ENCODE measurements around the gene CTDSPL.

CTDSPL gene

DNA sequence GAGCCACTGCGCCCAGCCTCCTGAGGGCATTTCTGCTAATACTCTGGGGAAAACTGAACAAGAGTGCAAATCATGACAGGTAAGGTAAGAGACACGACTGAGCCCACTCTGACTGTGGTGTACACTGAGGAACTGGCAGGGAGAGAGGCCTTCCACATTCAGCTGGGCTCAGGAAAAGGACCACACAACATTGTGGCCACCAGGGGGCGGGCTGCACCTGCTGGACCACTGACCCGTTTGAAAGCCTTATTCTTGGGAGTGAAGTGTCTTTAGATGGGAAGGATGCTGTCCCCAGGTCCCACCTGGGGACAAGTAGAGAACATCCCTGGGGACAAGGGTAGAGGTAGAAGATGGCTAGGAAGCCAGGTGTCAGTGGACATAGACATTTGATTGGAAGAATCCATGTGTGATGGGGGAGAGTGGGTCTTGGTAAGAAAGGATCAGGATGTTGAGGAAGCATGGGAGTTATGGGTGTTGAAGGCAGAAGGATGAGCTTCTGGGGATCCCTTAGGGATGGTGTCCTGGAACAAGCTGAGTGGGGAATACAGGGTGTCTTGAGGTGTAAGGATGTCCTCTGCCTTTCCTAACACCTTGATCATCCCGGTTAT, 6.2 kb upstream of the CTDSPL start:
- H4K20me1 ChIP-seq (ENCODE audit: insufficient read depth, low read length): peaks cover 11% of the 10 kb centered on the region; the same call in 1 of the 2 replicates
- no peak overlapping the region for H3K27ac ChIP-seq (ENCODE audit: low read length)
- DNase-seq (peak; percentile 77), ATAC-seq (ENCODE audit: insufficient read depth, low read depth) (peak; percentile 69)
- H3K79me2 ChIP-seq (ENCODE audit: insufficient read depth, low read length): peaks cover 13% of the 10 kb centered on the region
- peaks cover 3% of the 10 kb centered on the region; the same call in 1 of the 2 replicates for H3K36me3 ChIP-seq (ENCODE audit: insufficient read depth, low read length)
- H3K9ac ChIP-seq (ENCODE audit: low read depth, low read length): no peak overlapping the region
- no peaks in the 10 kb centered on the region for H3K27me3 ChIP-seq (ENCODE audit: insufficient read depth, low read length, poor library complexity)
- H3K9me3 ChIP-seq (ENCODE audit: insufficient read depth, low read length, severe bottlenecking): no peaks in the 10 kb centered on the region
- peaks cover 13% of the 10 kb centered on the region for H3K4me1 ChIP-seq (ENCODE audit: insufficient read depth, low read length)
- no peak overlapping the region for H2AFZ ChIP-seq (ENCODE audit: low read depth, low read length)
- H3K4me2 ChIP-seq (ENCODE audit: insufficient read depth, low read length): no peak overlapping the region
- H3K4me3 ChIP-seq (ENCODE audit: low read depth in 1 of 2, low read length in 2 of 2): no peak overlapping the region
- TF ChIP-seq, protein P1, sequence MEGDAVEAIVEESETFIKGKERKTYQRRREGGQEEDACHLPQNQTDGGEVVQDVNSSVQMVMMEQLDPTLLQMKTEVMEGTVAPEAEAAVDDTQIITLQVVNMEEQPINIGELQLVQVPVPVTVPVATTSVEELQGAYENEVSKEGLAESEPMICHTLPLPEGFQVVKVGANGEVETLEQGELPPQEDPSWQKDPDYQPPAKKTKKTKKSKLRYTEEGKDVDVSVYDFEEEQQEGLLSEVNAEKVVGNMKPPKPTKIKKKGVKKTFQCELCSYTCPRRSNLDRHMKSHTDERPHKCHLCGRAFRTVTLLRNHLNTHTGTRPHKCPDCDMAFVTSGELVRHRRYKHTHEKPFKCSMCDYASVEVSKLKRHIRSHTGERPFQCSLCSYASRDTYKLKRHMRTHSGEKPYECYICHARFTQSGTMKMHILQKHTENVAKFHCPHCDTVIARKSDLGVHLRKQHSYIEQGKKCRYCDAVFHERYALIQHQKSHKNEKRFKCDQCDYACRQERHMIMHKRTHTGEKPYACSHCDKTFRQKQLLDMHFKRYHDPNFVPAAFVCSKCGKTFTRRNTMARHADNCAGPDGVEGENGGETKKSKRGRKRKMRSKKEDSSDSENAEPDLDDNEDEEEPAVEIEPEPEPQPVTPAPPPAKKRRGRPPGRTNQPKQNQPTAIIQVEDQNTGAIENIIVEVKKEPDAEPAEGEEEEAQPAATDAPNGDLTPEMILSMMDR (IDR thresholded peaks at IDR 0.05; ENCODE audit: borderline replicate concordance, extremely low read depth, low read length, poor library complexity, severe bottlenecking): peak; percentile 95
- no peak for TF ChIP-seq EZH2 (IDR thresholded peaks at IDR 0.05; ENCODE audit: borderline replicate concordance, low read depth, low read length, severe bottlenecking)

DNA sequence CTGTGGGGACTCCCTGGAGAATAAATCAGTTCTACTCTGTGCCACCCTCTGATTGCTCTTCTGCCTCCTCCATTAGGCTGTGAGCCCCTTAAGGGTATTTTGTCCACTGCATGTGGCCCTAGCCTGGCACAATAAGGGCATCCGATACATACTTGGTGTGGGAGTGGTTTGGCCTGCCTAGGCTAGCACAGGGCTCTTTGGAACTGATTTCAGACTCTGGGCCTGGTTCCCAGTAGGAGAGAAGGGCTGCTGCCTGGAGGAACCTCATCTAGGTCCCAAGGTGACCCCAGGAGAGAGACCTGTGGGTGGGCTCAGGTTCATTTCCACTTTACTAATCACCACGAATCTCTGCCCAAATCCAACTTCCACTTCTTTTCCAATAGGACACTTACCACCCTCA, 5.3 kb upstream of the CTDSPL start:
- DNase-seq (no peak), ATAC-seq (ENCODE audit: insufficient read depth, low read depth) (no peak)
- Histone ChIP-seq H3K4me3 (ENCODE audit: low read depth in 1 of 2, low read length in 2 of 2) (no peak overlapping the region), H3K27ac (ENCODE audit: low read length) (no peak overlapping the region), H3K4me1 (ENCODE audit: insufficient read depth, low read length) (peaks cover 19% of the 10 kb centered on the region), H3K4me2 (ENCODE audit: insufficient read depth, low read length) (no peak overlapping the region), H3K9ac (ENCODE audit: low read depth, low read length) (no peak overlapping the region), H3K9me3 (ENCODE audit: insufficient read depth, low read length, severe bottlenecking) (no peaks in the 10 kb centered on the region), H3K36me3 (ENCODE audit: insufficient read depth, low read length) (no peaks in the 10 kb centered on the region; the same call in 1 of the 2 replicates), H3K27me3 (ENCODE audit: insufficient read depth, low read length, poor library complexity) (no peaks in the 10 kb centered on the region), H3K79me2 (ENCODE audit: insufficient read depth, low read length) (peaks cover 22% of the 10 kb centered on the region), H2AFZ (ENCODE audit: low read depth, low read length) (no peak overlapping the region), H4K20me1 (ENCODE audit: insufficient read depth, low read length) (peaks cover 11% of the 10 kb centered on the region; the same call in 1 of the 2 replicates)
- TF ChIP-seq EZH2 (IDR thresholded peaks at IDR 0.05; ENCODE audit: borderline replicate concordance, low read depth, low read length, severe bottlenecking): no peak
- TF ChIP-seq, protein P1 (IDR thresholded peaks at IDR 0.05; ENCODE audit: borderline replicate concordance, extremely low read depth, low read length, poor library complexity, severe bottlenecking): no peak

DNA sequence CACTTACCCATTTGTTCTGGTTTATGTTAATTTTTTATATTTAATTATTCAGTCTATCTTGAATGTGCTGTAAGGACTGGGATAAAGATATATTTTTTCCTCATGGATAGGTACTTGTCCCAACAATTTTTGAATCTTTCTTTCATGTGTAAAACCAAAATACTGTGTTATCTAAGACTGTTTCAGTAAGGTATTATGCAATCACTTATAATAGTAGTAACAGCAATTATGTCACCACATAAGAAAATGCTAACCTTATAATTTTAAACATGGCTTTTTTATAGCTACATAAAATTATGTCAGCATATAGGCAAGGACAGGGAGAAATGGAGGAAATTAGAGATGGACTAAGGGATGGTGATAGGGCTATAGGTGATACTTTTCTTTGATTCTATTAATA, 2.9 kb upstream of the CTDSPL start:
- Histone ChIP-seq H3K9me3 (ENCODE audit: insufficient read depth, low read length, severe bottlenecking) (no peaks in the 10 kb centered on the region), H3K4me3 (ENCODE audit: low read depth in 1 of 2, low read length in 2 of 2) (no peak overlapping the region), H2AFZ (ENCODE audit: low read depth, low read length) (no peak overlapping the region), H3K27ac (ENCODE audit: low read length) (no peak overlapping the region), H3K79me2 (ENCODE audit: insufficient read depth, low read length) (peaks cover 39% of the 10 kb centered on the region), H3K36me3 (ENCODE audit: insufficient read depth, low read length) (no peaks in the 10 kb centered on the region; the same call in 1 of the 2 replicates), H3K4me1 (ENCODE audit: insufficient read depth, low read length) (peaks cover 35% of the 10 kb centered on the region), H3K27me3 (ENCODE audit: insufficient read depth, low read length, poor library complexity) (no peaks in the 10 kb centered on the region), H4K20me1 (ENCODE audit: insufficient read depth, low read length) (peaks cover 21% of the 10 kb centered on the region), H3K4me2 (ENCODE audit: insufficient read depth, low read length) (no peak overlapping the region), H3K9ac (ENCODE audit: low read depth, low read length) (no peak overlapping the region)
- no peak for DNase-seq
- ATAC-seq (ENCODE audit: insufficient read depth, low read depth): no peak
- TF ChIP-seq, protein P1 (IDR thresholded peaks at IDR 0.05; ENCODE audit: borderline replicate concordance, extremely low read depth, low read length, poor library complexity, severe bottlenecking): no peak
- no peak for TF ChIP-seq EZH2 (IDR thresholded peaks at IDR 0.05; ENCODE audit: borderline replicate concordance, low read depth, low read length, severe bottlenecking)
